DMS53 treated with DMSO at 0.1 percent for 48 hours (cell line): ENCODE results near the gene ANO2.
"Not testable (repeated sequence)": the region's sequence is repeated elsewhere in the genome, so short reads cannot be mapped to it uniquely, and the experiment has no call there.

ENCODE experiments used
- DNase-seq: peaks from one replicate; lab custom pipeline; 2025; ENCODE audit not compliant: unreplicated experiment; lab: John Stamatoyannopoulos, UW

The ANO2 gene

DNA sequence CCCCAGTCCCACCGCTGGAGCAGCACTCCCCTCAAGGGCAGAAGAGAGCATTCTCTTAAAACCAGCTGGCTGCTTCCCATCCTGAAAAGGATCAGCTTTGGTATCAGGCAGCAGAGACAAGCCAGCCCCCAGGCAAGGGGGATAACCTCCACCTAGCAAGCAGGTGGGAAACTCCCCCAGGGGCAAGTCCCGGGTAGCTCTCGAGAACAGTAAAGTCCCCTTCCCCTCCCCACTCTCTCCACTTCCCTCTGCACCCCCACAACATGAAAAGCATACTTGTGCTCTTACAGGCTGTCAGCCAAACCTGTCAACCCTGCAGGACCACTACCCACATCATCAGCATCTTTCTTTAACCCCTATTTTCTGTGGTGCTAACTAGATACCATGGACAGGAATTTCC is 259.1 kb downstream of the ANO2 start:
- DNase-seq = no peak

DNA sequence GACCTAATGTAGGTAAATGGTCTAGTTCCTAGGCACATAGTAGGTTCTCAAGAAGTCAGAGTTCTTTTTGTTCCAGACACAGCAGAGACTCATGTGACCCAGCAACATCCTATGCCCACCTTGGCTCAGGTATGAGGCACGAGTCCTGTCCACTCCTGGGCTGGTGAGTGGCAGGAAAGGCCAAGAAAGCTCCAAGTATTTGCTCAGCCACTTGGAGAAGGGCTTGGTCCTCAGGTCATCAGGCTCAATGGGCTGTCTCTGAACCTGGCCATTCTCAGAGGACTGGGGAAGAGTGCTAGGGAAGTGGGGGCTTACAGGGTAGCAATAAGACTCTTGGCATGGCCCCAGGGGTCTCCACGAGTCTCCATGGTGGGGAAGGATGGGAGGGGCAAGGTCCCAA is 260.1 kb downstream of the ANO2 start:
- DNase-seq = no peak

DNA sequence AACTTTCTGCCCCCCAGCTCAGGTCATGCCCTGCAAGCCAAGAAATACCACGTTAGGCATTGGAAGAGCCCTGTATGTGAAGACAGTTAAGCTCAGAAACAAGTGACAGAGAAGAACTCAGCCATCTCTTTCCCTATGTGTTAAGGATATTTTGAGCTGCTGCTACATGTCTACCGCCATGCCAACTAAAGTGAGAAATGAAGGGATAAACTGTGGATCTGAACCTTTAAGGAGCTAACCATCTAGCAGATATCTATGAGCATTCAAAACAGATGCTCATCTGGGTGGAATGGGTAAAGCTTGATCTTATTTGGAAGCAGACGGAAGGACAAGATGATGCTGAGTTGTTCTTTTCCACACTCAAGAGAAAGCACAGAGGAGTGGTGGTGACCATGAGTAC is 262.5 kb downstream of the ANO2 start:
- DNase-seq = no peak

DNA sequence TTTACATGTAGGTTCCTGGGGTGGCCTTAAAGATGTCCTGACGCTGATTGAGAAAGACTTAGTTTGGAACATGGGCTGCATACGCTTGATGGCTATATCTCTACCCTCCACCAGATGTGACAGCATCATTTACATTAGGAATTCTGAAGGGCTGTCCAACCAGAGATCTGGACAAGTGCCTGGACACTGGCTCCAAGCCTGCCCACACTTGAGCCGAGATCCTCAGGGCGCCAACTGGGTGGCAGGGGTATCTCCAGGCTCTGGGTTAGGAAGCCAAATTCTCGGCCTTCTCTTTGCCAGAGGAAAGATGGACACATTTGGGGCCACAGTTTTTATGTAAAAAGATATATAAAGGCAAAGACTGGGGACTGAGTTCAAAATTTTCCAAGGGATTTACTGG is 266.9 kb downstream of the ANO2 start:
- DNase-seq = no peak

DNA sequence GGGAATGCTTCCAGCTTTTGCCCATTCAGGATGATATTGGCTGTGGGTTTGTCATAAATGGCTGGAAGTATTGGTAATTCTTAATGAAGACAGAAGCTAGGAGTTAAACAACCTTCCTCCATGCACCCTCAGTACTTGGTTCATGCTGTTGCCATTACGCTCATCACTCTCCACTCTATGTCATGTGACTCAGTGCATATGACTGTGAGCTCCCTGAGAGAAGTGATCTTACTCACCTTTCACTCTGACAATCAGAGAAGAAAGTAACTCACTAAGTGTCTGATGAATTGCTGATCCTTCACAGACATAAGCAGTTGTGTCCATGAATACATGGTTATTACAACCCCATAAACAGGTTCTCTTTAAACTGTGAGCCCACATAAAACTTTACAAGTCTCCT is 275.4 kb downstream of the ANO2 start:
- DNase-seq = not testable (repeated sequence)

DNA sequence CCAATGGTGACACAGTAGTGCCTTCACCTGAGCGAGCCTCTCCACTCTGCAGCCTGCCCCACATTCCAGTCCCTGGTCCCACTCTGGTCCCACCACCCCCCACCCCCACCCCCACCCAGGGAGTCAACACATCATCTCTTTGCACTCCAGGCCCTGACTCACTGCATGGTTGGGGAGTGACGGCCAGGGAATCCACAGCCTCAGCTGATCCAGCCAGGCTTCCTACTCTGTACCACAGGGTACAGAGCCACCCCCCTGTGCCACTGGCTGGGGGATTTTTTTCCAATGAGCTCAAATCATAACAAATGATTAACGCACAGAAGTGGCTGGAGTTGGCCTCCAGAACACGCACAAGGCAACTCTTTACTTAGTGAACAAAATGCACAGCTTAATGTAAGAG is 279.4 kb downstream of the ANO2 start:
- DNase-seq = no peak

DNA sequence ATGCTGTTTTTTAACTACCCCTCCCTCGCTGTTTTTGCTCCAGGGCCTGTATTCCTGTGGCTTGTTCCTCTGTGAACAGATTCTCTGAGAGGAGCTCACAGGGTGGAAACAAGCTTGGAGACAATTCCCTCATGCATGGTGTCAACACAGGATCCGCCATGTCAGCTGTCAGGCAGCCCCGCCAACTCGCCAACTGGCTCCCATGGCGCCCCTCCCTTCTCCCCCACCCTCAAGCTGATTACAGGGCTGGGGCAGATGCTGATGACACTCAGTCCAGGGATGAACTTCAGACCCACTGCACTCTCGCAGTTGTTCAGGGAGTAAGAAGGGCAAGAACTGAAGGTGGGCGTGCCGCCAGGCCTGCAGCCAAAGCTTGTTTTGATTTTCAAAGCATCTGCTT is 283.2 kb downstream of the ANO2 start:
- DNase-seq = no peak

DNA sequence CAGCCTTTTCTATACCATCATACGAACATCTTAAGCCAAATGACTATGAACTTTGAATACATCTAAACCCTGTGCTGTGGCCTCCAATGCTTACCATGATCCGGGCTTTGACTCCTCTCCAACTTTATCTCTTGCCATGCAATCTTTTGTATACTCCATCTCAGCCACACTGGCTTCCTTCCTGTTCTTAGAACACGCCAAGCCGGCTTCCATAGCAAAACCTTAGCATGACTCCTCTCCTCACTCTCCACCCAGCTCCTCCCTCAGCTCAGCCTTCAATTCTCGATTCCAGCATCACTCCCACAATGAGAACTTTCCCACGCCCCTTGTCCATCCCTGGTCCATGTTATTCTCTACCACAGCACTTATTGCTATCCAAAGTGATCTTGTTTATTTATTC is 284.8 kb downstream of the ANO2 start:
- no peak for DNase-seq

DNA sequence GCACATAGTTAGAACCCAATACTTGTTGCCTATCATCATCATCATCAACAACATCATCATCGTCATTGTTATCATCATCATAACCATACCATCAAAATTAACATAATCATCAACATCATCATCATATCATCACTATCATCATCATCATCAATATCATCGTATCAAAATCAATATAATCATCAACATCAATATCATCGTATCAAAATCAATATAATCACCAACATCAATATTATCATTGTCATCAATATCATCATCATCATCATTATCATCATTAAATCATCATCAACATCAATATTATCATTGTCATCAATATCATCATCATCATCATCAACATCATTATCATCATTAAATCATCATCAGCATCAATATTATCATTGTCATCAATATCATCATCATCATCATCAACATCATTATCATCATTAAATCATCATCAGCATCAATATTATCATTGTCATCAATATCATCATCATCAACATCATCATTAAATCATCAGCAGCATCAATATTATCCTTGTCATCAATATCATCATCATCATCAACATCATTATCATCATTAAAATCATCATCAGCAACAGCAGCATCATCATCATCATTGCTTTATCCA is 286.6 kb downstream of the ANO2 start:
- not testable (repeated sequence) for DNase-seq

DNA sequence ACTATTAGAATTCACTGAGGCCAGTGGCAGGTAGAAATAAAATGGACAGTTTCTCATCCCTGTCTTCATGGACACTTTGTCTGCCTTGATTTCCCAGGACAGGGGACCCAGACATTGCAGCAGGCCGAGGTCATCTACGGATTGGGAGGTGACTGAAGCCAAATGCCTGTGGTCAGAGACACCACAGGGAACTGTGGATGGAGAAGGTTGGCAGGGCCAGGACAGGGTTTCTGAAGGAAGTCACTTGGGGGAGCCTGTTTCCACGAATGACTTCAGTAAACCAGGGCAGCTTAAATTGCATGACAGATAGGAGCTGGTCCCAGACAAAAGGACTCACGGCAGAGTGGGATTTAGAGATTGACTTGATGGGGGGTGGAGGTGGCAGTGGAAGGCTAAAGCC is 288.2 kb downstream of the ANO2 start:
- no peak for DNase-seq

DNA sequence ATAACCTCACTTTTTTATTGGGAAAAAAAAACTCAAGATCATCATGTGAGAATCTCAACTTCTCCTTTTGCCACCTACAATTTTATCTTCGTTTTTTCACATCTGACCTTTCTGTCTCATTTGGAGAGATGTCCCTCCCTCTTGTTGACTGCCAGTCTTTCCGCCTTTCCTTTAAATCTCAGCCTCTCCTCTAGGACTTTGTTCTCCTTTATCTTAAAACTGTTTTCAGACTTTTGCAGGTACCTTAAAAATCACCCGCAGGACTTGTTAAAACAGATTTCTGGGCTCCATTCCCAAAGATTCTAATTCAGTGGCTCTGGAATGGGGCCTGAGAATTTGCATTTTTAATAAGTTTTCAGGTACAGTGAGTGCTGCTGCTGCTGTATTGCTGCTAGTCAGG is 289.9 kb downstream of the ANO2 start:
- DNase-seq = no peak

DNA sequence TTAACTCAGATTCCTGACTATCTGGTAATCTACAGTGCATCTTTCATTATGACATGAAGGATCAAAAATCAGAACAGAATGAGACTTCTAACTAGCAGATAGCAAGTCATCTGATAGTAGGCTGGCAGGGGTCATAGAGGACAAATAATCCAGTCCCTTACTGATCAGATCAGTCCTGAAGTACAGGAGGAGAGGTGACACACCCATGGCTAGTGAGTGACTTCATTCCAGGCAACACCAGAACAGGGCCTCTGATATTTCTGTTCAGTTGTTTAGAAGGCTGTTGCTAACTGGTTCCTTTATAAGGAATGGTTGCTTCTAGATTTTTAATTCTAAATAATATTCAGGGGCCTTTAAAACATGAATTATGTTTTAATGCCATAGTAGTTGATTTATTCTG is 291.0 kb downstream of the ANO2 start:
- no peak for DNase-seq

DNA sequence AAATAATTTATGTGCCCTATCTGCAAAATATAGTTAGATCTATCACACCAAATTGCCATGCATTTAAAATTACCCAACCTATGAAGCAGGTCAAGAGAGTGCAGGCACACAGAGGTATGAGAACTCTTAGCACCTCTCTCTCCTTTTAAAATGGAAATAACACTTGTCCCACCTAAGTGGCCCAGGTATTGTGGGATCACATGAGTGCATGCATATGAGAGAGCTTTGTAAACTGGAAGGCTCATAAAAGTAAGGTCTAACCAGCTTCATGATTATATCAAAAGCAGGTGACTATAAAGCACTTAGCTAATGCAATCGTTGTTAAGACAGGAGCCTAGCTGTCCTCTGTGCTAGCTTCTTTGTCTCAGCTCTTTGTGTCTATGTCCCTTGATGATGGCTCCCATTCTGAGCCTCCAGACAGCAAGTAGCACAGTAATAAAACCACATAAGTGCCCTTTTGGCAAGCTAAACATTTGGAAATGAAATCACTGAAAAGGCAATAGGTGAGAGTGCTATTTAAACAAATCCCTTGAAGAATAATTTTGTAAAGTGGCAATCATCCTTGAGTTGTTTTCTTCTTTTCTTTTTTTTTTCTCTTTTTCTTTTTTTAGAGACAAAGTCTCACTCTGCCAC is 294.1 kb downstream of the ANO2 start:
- no peak for DNase-seq

DNA sequence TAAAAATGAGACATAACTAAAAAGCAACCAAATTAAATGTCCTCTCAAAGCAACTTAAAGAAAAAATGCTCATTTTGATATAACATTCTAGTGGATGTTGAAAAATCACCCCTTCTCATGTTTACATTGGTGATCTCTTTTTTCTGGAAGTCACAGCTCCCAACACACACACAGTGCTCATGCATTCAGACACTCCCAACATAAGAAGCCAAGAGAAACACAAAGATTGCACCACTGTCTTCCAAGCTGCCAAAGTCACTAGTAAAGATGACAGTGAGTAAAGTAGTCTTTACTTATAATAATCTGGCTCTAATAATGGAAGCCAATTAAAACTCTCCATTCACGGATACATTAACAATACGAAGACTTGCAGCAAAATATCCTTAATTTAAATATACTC is 294.8 kb downstream of the ANO2 start:
- no peak for DNase-seq

DNA sequence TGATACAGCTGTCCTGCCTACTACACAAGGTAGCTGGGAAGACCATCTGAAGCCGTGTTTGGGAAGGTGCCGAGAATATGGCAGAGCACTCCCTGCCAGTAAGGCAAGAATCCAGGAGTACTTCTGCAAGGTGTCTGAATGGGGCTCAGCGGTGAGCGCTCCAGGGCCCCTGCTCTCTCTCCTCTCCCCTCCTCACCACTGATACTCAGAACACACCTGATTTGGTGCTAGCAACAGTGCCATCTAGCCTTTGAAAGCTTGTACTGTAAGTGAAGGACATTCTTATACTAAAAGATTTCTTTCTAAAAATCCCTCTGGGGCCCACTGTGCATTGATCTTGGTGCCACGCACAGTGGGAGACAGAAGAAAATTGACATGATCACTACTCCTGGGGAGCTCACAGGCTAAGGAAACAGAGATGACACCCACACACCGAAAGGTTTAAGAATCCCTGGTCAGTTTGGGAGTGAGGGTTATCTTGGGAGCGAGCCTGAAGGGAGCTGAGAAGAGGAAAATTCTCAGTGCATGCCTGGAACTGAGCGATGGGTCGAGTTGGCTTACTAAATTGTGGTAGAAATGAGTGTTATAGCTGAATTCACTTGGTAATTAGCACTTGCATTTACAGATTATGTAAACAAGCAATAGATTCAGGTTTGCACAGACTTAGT is 296.2 kb downstream of the ANO2 start:
- DNase-seq = peak; percentile 83

DNA sequence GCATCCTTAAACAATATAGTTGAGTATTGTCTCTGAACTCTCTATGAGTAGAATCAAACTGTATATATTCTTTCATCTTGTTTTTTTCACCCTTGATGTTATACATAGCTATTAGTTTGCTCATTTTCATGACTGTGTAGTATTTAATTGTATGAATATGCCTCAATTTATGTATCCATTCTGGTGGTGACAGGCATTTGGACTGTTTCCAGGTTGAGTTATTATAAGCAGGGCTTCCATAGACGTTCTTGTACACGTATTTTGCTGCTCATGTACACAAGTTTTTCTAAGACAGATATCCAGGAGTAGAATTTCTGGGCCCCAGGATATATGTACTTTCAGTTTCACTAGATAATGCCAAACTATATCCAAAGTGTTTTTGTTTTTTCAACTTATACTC is 301.8 kb downstream of the ANO2 start:
- no peak for DNase-seq

DNA sequence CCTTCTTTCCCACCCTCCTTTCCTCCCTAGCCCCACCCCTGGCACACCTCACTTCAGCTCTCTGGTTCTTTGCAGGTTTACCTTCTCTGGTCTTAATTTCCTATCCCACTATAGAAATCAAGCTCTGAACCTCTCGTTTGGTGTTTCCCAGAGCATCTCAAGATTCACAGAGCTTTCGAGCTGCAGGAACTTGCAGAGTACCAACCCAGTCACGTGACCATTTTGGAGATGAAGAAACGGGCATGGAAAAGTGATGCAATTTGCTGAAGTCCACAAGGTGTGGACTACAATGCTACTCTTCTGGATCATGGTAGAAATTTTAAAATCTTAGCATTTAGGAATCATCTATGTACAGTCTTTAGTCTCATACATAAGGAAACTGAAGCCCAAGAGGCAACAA is 307.4 kb downstream of the ANO2 start:
- no peak for DNase-seq

DNA sequence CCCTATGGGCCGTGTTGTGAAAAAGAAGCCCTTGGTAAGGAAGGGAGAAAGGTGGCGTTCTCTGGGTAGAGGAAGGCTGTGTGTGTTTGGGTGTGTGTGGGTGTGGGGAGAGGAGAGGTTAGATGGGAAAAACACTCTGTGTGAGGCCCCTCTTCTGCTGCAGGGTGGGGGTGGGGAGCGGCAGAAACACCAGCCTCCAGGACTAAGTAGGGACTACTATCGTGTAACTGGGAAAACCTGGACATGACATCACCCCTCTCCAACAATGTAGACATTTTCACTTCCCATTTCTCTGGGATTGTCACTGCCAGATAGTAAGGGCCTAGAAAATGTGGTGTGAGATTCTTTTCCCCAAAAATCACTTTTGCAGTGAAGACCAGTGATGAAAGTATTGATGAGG is 308.2 kb downstream of the ANO2 start:
- DNase-seq = no peak

DNA sequence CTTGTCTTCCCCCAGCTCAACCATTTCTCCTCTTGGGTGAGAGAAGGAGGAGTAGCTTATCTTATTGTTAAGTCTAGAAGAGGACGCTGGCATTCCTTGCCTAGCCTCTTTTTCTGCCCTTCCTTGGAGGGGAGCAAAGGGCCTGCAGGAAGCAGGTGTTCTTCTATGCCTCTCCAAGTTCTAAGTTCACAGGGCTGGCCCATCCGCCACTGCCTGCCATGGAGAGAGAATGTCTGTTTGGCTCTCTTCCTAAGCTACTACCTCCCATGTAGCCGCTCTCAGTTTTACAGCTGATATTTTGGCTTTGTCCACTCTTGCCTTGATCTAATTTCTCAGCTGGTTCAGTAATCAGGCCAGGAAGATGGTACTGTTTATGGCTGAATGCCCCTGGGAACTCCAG is 312.0 kb downstream of the ANO2 start:
- DNase-seq = no peak

DNA sequence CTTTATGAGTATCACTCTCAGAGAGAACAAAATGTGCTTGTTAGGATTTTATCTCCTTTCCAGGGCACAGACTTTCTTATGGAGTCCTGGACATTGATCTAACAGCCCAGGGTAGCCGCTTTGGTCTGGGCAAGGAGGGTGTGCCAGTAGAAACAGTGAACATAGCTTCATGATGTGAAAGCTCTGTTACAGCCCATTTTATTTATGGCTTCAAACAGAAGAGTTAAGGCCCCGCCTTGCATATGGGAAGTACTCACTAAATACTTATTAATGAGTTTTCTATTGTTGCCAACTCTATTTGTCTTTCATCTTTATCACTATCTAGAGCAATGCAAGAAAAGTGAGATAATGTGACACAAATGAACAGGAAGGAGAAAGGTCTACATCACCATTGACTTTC is 312.6 kb downstream of the ANO2 start:
- no peak for DNase-seq

DNA sequence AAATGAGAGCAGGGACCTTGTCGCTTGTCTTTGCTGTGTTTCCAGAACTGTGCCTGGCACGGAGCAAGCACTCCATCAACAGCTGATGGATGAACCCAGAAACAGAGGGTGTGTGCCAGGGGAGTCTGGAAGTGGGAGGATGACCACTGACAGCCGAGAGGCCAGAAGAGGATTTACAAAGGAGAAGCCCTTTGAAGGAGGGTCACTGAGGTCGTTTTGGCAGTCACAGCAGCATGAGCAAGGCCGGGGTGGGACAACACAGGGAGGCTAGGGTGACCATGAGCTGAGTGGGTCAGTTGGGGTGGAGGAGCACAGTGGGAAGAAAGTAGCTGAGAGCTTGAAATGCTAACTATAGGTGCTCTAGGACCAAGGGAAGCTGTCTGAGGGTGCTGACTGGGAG is 313.6 kb downstream of the ANO2 start:
- no peak for DNase-seq

DNA sequence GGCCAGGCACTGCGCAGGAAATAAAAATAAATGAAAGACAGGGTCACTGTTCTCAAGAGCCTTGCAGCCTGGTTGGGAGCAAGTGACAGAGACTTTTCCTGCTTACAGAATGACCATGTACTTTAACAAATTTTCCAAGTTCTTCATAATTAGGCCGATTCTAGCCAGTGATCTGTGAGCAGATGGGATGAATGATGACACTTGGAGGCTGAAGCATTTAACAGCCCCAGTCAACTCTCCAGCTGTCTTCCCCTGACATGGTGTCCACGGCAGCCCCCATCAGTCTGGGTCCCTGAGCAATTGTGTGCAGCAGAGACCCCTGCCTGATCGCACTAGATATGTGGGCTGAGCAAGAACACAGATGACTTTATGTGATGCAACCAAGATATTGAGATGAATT is 314.3 kb downstream of the ANO2 start:
- DNase-seq = no peak

DNA sequence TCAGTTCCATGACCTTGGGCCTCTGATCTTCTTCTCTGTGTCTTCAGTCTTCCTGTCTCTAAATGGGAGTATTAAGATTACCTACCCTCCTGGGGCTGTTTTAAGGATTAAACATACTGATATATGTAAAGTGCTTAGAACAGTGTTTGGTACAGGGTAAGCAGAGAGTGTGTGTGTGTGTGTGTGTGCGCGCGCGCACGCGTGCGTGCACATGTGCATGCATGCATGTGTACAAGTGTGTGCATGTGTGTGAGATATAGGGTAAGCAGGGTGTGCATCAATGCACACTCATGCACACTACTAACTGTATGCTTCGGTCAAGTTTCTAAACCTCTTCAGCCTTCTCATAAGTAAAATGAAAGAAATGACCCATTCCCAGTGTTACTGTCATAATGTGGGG is 316.6 kb downstream of the ANO2 start:
- DNase-seq = no peak
